ENCODE results near the gene OR2T27.
A peak's percentile ranks its signal among the peaks of the same experiment; 100 is the strongest.
"Not testable (repeated sequence)": the region's sequence is repeated elsewhere in the genome, so short reads cannot be mapped to it uniquely, and the experiment has no call there.

The OR2T27 gene

DNA sequence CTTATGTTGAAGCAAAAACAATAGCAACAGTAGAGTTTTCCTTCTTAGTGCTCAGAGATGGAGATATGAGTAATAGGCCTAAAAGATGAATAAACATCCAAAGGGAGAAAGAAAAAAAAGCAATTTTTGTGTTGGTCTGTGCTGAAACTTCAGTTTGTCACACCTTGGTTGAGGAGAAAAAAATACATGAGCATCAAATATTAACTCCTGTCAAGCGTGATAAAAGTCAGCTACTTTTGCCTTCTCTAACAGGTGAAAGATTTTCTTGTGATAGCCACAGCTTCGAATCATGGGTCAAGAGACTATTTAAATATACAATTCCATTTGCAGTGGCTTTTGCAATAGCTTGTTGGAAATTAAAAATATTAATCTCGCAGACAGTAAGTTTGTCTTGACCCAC lies 14.4 kb downstream of the OR2T27 start:
- DNase-seq (ENCODE audit: low read depth in 3 of 3) = not testable (repeated sequence)

DNA sequence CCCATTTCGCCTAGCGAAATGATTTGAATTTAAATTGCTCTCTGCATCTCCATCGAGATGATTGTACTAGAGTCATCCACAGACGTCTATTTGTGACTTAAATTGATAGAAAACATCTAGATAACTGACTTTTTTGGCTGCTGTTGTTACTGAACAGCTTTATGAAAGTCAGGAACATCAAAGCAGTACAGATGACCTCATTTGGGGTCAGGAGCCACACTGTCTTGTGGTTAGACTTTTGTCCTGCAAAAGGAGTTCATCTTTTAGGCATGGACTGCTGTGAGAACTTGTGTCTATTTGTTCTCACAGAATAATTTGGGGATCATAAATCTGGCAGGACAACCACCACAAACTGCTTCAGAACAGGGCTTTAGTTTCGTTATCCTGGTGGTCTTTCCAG lies 15.7 kb downstream of the OR2T27 start:
- not testable (repeated sequence) for DNase-seq (ENCODE audit: low read depth in 3 of 3)

DNA sequence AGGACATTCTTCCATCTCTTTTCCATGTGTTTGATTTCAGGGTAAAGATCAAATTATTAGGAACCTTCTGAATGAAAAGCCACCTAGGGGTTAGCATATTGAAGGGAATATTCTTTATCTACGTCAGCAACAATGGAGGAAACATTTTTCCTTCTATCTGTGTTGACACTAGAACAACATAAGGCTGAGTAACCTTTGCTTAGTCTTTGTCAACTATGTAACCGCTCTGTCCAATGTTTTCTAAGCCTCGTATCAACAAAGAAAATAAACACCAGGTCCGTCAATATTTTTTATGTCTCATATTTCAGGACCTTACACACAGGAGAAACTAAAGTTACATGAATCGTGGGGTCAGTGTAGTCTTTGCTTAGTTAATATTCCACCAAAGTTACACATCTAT lies 18.7 kb downstream of the OR2T27 start:
- DNase-seq (ENCODE audit: low read depth in 3 of 3) = not testable (repeated sequence)

DNA sequence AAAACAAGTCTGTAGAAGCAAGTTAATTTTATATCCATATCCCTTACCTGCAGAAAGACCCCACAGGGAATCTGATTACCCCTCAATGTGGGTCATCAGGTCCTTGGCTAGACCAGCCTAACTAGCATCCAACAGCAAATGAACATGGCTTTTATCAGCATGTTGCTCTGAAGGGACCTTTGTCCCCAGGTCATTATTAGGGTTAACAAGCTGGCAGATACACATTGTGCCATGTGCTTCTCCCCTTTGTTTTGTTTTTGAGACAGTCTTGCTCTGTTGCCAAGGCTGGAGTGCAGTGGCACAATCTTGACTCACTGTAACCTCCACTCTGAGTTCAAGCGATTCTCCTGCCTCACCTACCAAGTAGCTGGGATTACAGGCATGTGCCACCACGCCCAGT lies 20.3 kb downstream of the OR2T27 start, which contains the start of gene OR2T11:
Gene OR2T11 (minus strand): TSS at position 101 of the 400 bp plus-strand sequence. CDS start 7,963 bp downstream, outside the sequence.
- not testable (repeated sequence) for DNase-seq (ENCODE audit: low read depth in 3 of 3)

DNA sequence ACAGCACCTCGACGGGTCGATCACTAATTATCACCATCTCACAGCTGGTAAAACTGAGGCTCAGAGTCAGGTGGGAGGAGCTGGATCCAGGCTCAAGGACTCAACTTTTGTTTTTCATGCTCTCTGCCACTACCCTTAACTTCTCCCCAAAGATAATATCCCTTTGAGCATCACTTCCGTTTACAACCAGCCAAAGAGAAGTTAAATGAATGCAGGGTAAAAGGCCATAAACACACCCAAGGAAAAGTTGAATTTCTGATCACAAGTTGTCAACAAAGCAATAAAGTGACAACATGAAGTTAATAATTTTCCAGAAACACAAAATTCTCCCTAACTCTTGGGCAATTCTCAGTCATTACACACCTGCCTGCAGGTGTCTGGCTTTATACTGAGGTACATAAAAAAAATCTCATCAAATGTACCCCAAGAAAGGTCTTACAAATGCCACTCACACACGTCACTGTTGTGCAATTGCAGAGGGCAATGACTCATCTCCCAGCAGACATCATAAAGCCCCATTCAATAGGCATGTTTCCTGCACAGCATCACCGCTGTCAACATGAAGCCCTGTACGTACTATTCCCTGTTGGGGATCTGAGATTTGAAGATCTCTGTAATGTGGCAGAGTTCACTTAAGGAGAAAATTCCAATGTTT lies 23.8 kb downstream of the OR2T27 start:
- no peak for DNase-seq (ENCODE audit: low read depth in 3 of 3)

DNA sequence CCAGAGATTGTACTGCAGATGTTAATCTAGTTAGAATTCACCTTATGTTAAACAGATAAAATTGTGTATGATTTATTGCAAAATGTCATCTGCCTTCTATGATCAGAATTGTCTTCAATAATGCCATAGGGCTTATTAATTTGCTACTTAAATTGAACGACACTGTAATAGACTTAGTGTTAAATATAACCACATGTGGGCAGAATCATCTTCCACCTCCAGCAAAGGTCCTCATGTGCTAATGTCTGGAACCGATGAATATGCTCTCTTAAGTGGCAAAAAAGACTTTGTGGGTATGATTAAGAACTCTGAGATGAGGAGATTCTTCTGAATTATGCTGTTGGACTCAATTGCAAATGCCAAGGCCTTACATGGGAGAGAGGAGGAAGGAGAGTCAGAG lies 24.8 kb downstream of the OR2T27 start:
- DNase-seq (ENCODE audit: low read depth in 3 of 3) = no peak

DNA sequence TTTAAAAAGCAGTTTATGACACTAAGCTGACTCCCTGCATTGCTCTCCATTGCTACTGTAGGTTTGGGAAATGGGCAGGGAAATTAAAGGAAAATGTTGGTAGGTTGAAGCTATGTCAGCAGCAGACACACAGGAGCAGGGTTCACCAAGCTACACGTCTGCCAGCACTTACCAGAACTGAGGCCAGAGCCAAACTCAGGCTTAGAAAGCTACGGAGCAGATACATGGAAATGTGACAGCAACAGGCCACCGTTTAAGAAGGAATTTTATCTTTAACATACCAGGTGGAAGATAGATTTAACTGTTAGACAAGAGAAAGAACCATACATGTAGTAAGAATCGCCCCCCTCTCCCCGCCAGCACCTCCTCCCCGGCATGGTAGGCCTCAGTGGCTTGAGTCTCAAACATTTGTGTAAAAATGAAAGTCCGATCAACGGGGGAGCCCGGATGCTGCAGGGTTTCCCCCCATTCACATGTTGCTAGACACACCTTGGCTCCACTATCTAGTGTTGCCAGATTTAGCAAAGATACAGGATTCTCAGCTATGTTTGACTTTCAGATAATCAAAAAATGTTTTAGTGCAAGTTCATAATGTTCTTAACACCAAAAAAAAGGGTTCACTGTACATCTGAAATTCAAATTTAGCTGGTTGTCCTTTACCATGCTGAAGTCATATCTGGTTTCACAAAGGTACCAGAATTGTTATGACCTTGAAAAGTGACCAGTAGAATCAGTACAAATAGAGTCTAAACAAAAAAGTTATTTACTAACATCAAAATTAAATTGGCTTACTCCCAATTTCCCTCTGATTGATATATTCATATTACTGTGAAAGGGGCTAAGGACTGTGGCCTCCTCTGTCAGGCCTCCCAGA lies 27.1 kb downstream of the OR2T27 start:
- no peak for DNase-seq (ENCODE audit: low read depth in 3 of 3)

DNA sequence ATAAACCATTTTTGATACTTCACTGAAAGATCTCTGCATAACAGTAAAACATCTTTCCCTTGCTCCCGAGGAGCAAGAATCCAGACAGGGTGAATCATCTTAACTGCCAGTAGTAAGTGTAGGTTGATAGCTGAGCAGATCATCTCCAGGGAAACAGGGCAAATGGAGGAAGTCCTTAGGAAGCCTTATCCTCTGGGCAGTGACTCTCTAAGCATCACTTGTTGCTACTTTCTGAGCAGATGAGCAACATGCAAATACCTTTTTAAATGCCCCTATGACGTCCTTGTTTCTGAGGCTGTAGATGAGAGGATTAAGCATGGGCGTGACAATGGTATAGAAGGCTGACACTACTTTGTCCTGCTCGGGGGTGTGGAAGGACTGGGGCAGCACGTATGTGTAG lies 29.4 kb downstream of the OR2T27 start:
- DNase-seq (ENCODE audit: low read depth in 3 of 3) = no peak

DNA sequence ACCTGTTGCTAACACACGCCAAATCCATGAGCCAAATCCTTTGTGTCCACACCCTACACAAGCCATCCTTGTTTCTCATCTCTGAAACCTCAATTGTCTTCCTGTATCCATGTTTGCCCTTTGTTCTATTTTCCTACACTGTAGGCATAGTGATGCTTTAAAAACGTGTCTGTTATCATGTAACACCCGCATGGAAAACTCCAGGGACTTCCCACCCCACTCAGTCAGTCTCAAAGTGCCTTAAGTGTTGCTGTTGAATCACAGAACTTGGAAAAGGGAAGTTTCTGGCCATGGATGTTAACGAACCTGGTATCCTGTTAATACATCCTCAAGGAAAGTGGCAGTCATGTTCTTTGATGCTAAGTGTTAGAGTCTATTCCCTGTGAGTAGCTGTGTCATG lies 30.2 kb downstream of the OR2T27 start:
- DNase-seq (ENCODE audit: low read depth in 3 of 3) = no peak

DNA sequence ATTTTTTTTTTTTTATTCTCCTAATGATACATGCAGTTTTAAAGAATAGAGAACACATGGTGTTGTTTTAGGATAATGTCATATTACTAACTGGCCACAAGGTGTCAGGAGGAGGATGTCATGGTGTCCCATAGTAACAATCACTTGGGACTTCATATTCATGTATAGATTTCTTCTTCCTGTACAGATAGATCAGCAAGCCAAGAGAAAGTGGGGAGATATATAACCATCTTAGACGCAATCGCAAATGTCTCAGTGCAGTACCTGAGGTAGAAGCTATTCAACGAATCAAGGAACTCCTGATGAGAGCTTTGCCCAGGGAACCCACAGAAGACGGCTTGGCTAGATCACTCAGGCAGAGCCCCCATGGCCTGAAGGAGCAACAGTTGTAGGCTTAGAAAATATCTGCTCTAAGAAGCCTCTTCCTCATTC lies 32.7 kb downstream of the OR2T27 start:
- no peak for DNase-seq (ENCODE audit: low read depth in 3 of 3)

DNA sequence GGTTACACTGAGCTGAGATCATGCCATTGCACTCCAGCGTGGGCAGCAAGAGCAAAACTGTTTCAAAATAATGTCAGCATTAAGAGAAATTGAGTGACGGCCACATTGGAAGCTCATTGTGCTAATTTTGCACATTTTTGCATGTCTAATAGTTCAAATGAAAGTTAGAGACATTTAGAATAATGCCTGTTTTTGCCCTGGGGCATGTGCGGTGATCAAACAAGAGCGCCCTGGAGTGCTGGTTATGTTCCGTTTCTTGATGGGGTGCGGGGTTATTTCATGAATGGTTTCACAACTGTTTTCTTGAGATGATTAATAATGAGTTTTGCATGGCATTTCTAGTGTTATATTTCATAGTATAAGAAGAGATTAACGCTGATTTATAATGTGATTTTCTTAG lies 33.6 kb downstream of the OR2T27 start:
- no peak for DNase-seq (ENCODE audit: low read depth in 3 of 3)

DNA sequence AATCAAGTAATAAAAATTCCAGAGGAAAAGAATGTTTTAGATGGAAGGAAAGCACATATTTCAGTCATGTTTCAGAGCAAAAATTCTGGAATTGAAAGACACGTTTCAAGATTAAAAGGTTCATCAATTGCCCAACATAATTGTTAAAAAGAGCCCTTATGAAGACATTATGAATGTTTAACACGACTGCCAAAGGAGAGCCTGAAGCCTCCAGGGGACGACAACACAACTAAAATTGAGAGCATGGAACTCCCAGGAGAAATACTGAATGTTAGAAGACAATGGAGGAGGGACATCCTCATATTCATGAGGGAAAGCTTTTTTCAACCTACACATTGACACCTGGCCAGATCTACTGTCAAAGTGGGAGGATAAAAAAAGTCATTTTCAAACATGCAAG lies 36.5 kb downstream of the OR2T27 start:
- DNase-seq (ENCODE audit: low read depth in 3 of 3) = peak; percentile 19 to 23 (median 21)

DNA sequence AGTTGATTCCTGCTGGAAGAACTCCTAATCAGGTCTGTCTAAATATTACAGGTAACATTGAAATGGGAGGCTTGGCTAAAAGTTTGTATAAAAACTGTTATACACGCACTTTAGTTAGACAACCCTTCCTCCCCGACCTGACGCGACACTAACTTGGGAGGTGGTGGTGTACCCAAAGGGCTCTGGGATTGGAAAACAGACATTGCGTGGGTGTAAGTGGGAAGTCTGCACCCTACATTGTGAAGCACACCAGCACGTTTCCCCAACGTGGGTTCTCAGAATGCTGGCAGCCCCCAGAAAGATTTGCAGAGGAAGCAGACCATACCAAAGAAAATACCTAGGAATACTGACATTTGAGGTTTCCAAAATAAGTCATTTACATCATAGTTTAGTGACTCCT lies 37.2 kb downstream of the OR2T27 start:
- no peak for DNase-seq (ENCODE audit: low read depth in 3 of 3)

DNA sequence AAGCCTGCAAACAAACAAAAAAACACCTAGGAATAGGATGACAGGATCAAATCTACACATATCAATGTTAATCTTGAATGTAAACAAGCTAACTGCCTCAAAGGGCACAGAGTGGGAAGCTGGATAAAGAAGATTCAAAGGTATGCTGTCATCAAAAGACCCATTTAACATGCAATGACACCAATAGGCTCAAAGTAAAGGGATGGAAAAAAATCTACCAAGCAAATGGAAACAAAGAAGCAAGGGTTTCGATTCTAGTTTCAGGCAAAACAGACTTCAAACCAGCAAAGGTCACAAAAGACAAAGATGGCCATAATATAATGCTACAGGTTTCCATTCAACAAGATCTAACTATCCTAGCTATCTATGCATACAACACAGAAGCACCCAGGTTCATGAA lies 41.6 kb downstream of the OR2T27 start:
- no peak for DNase-seq (ENCODE audit: low read depth in 3 of 3)

DNA sequence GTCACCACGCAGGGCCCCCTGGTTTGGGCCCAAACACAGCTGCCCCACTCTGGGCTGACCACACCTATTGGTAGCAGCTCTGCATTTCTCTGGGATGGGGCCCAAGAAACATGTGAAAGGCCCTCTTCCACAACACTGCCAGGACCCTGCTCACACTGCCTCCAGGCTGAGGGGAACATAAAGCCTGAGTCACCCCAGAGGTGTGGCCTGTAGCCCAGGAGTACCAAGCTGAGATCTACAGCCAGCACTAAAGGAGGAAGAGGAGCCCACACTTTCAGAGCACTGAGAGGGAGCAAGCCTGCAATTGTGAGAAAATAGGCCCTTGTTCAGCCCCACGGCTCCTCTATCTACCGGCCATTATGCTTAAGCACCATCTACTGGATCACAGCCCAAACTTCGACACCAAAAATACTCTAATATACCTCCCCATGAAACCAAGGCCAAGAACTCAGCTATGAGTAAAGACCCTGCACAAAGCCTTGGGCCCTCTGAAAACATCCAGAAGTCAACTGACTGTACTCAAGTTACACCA lies 43.4 kb downstream of the OR2T27 start:
- no peak for DNase-seq (ENCODE audit: low read depth in 3 of 3)

DNA sequence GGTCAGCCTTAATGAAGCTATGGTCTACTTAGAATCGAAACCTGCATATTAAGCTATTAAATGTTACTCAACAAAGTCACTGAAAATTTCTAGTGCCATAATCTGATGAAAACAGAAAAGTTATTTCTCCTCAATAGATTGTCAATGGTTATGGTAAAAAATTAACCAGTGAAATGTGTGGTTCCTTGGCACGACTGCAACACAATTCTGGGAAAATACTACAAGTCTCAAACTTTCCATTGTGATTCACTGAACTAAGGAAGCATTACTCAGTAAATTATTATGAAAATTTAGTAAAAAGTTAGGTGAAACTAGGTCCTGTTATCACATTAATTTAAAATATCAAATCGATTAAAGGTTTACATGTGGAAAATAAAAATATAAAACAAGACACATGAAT lies 45.0 kb downstream of the OR2T27 start:
- no peak for DNase-seq (ENCODE audit: low read depth in 3 of 3)
